ENCODE results near the gene SPRR2F.
"Not testable (repeated sequence)": the region's sequence is repeated elsewhere in the genome, so short reads cannot be mapped to it uniquely, and the experiment has no call there.

SPRR2F gene

GRCh38 chr1:153112454-153112853 is 862 bp downstream of the SPRR2F start:
- H3K27ac Mint-ChIP-seq, H3K27me3 Mint-ChIP-seq, H3K4me3 Mint-ChIP-seq, H3K4me1 Mint-ChIP-seq, H3K9me3 Mint-ChIP-seq, DNase-seq, CTCF ChIA-PET, H3K36me3 Mint-ChIP-seq: not testable (repeated sequence)

- Mint-ChIP-seq H3K9me3 (no peaks in the 10 kb centered on the region), H3K27me3 (no peaks in the 10 kb centered on the region), H3K36me3 (no peaks in the 10 kb centered on the region), H3K4me1 (no peaks in the 10 kb centered on the region), H3K27ac (no peak overlapping the region), H3K4me3 (no peak overlapping the region)
- DNase-seq, result no peak
- CTCF ChIA-PET, result no interaction called here
Observed at GRCh38 chr1:153100245-153100644, 13.1 kb downstream of the SPRR2F start.

GRCh38 chr1:153099461-153100045 is 13.8 kb downstream of the SPRR2F start:
- Mint-ChIP-seq H3K27me3 (no peaks in the 10 kb centered on the region), H3K9me3 (no peaks in the 10 kb centered on the region), H3K36me3 (no peaks in the 10 kb centered on the region), H3K4me1 (no peaks in the 10 kb centered on the region), H3K27ac (no peak overlapping the region), H3K4me3 (no peak overlapping the region)
- no peak for DNase-seq
- CTCF ChIA-PET, result no interaction called here

- Mint-ChIP-seq H3K9me3 (no peaks in the 10 kb centered on the region), H3K27ac (no peak overlapping the region), H3K4me1 (no peaks in the 10 kb centered on the region), H3K4me3 (no peak overlapping the region), H3K36me3 (no peaks in the 10 kb centered on the region), H3K27me3 (no peaks in the 10 kb centered on the region)
- no peak for DNase-seq
- CTCF ChIA-PET, result no interaction called here
Observed at GRCh38 chr1:153095764-153096163, 17.6 kb downstream of the SPRR2F start.

GRCh38 chr1:153094426-153094825 is 18.9 kb downstream of the SPRR2F start, which contains the start of gene SPRR2E:
Gene SPRR2E (minus strand): TSS chr1:153094526. CDS start chr1:153093751, 775 bp downstream.
- H3K36me3 Mint-ChIP-seq, result no peaks in the 10 kb centered on the region
- H3K9me3 Mint-ChIP-seq, result no peaks in the 10 kb centered on the region
- no peak within 1 kb of the TSS for H3K27ac Mint-ChIP-seq
- CTCF ChIA-PET, result no interaction called here
- DNase-seq, result no peak
- no peaks in the 10 kb centered on the region for H3K27me3 Mint-ChIP-seq
- H3K4me1 Mint-ChIP-seq, result no peaks in the 10 kb centered on the region
- no peak within 1 kb of the TSS for H3K4me3 Mint-ChIP-seq

- Mint-ChIP-seq H3K27me3 (no peaks in the 10 kb centered on the region), H3K36me3 (no peaks in the 10 kb centered on the region), H3K27ac (no peak overlapping the region), H3K4me1 (no peaks in the 10 kb centered on the region), H3K4me3 (no peak overlapping the region), H3K9me3 (no peaks in the 10 kb centered on the region)
- CTCF ChIA-PET, result no interaction called here
- no peak for DNase-seq
Observed at GRCh38 chr1:153087652-153088051, 25.7 kb downstream of the SPRR2F start.

- CTCF ChIA-PET, result no interaction called here
- no peaks in the 10 kb centered on the region for H3K9me3 Mint-ChIP-seq
- H3K36me3 Mint-ChIP-seq, result peaks cover 1% of the 10 kb centered on the region
Observed at GRCh38 chr1:153081736-153082135, 31.6 kb downstream of the SPRR2F start.

GRCh38 chr1:153072806-153073726 is 40.2 kb downstream of the SPRR2F start:
- H3K27ac Mint-ChIP-seq, result no peak overlapping the region
- H3K4me1 Mint-ChIP-seq, result no peaks in the 10 kb centered on the region
- H3K4me3 Mint-ChIP-seq, result no peak overlapping the region
- H3K36me3 Mint-ChIP-seq, result no peaks in the 10 kb centered on the region
- H3K9me3 Mint-ChIP-seq, result no peaks in the 10 kb centered on the region
- DNase-seq, result no peak
- CTCF ChIA-PET, result no interaction called here
- no peaks in the 10 kb centered on the region for H3K27me3 Mint-ChIP-seq

More at GRCh38 chr1:153081736-153082135, 31.6 kb downstream of the SPRR2F start:
- Mint-ChIP-seq H3K27ac (no peak overlapping the region), H3K27me3 (no peaks in the 10 kb centered on the region), H3K4me1 (no peaks in the 10 kb centered on the region), H3K4me3 (no peak overlapping the region)
- DNase-seq, result no peak

- Mint-ChIP-seq H3K36me3 (no peaks in the 10 kb centered on the region), H3K4me3 (no peak within 1 kb of the TSS), H3K27me3 (no peaks in the 10 kb centered on the region), H3K27ac (no peak within 1 kb of the TSS), H3K9me3 (no peaks in the 10 kb centered on the region), H3K4me1 (no peaks in the 10 kb centered on the region)
- CTCF ChIA-PET, result no interaction called here
- DNase-seq, result no peak
Observed at GRCh38 chr1:153071511-153071910, 41.8 kb downstream of the SPRR2F start, which contains the start of gene SPRR2B. Gene SPRR2B (minus strand): TSS chr1:153071611. CDS start chr1:153070839, 772 bp downstream.

GRCh38 chr1:153070243-153070642 is 43.1 kb downstream of the SPRR2F start:
- no peak for DNase-seq
- Mint-ChIP-seq H3K36me3 (no peaks in the 10 kb centered on the region), H3K4me1 (no peaks in the 10 kb centered on the region), H3K27me3 (no peaks in the 10 kb centered on the region), H3K27ac (no peak overlapping the region), H3K9me3 (no peaks in the 10 kb centered on the region), H3K4me3 (no peak overlapping the region)
- CTCF ChIA-PET, result no interaction called here

Measured in activated naive CD4-positive, alpha-beta T cell treated with anti-CD3 and anti-CD28 coated beads, Interleukin-2, amount 10 ng/mL, durations not matched to agents 7 days and 5 days (primary cell).